Fibroblast of villous mesenchyme (primary cell): ENCODE data around the gene CD96. TPM values are rescaled to one million over a fixed set of nuclear protein-coding genes. Genes with fewer than 3 reads are reported as not detected.
"Not testable (repeated sequence)": the region's sequence is repeated elsewhere in the genome, so short reads cannot be mapped to it uniquely, and the experiment has no call there.

ENCODE experiments used
- DNase-seq: peaks from one replicate; pipeline ENCODE4 v3.0.0-alpha.2; 2010; ENCODE audit warnings: low read depth
- H3K4me3 ChIP-seq: 2 replicates; pipeline ENCODE4 v1.5.1; 2011; ENCODE audit warnings: low read depth, mild to moderate bottlenecking, low read length
- CTCF ChIP-seq: IDR thresholded peaks from 2 replicates; pipeline ENCODE4 v1.5.1; 2012; ENCODE audit warnings: low read depth, mild to moderate bottlenecking, low read length; ENCODE audit not compliant: insufficient read depth
- total RNA-seq: library from RNA; depleted of rRNA; stranded (reverse); fragments of >200 nt; gene quantifications from 2 replicates; pipeline ENCODE4 v1.2.3, GENCODE V29; 2012

CD96 gene
- total RNA-seq, 1 donor = not detected

GRCh38 chr3:111548092-111548491 lies 6.1 kb downstream of the CD96 start:
- no peak overlapping the region for H3K4me3 ChIP-seq
- no peak for DNase-seq
- no peak for TF ChIP-seq CTCF

GRCh38 chr3:111548756-111549155 lies 6.8 kb downstream of the CD96 start:
- no peak for DNase-seq
- no peak overlapping the region for H3K4me3 ChIP-seq
- TF ChIP-seq CTCF = no peak

- DNase-seq = not testable (repeated sequence)
- peak overlapping the region; percentile 47 for H3K4me3 ChIP-seq
Observed at GRCh38 chr3:111561902-111562301, 19.9 kb downstream of the CD96 start.

GRCh38 chr3:111566844-111567243 lies 24.8 kb downstream of the CD96 start:
- H3K4me3 ChIP-seq = no peak overlapping the region
- DNase-seq = no peak
- no peak for TF ChIP-seq CTCF

- TF ChIP-seq CTCF = no peak
- H3K4me3 ChIP-seq = no peak overlapping the region
- no peak for DNase-seq
Observed at GRCh38 chr3:111568355-111568754, 26.4 kb downstream of the CD96 start.

- H3K4me3 ChIP-seq = no peak overlapping the region
- no peak for TF ChIP-seq CTCF
- no peak for DNase-seq
Observed at GRCh38 chr3:111568911-111569310, 26.9 kb downstream of the CD96 start.

- no peak overlapping the region for H3K4me3 ChIP-seq
- no peak for DNase-seq
- no peak for TF ChIP-seq CTCF
Observed at GRCh38 chr3:111570404-111571030, 28.5 kb downstream of the CD96 start.

GRCh38 chr3:111571282-111571681 lies 29.3 kb downstream of the CD96 start:
- H3K4me3 ChIP-seq = no peak overlapping the region
- no peak for DNase-seq
- TF ChIP-seq CTCF = no peak
